ENCODE measurements around the gene TRIP10. TPM values are rescaled to one million over a fixed set of nuclear protein-coding genes. Genes with fewer than 3 reads are reported as not detected.

The TRIP10 gene
- total and polyA plus RNA-seq, 2 of the 4 experiments (the other 2 are of a cell fraction) = 39.1 to 47.0 TPM

GRCh38 chr19:6720369-6721137 is 18.9 kb upstream of the TRIP10 start, which contains the start of gene C3:
C3 (minus strand) TSS chr19:6720650; CDS start chr19:6720589, 61 bp downstream.
- ChIA-PET CTCF (interaction anchor here (1.1 kb wide), 1 partner anchor 16 kb away, joined by 5 read pairs; no protein-coding TSS in a partner anchor), POLR2A (ENCODE audit: unreplicated experiment) (no interaction called here)
- WGBS, 2 experiments (ENCODE audit: extremely low coverage in 2 of 2, insufficient read length in 1 of 2) = 90% methylated on average over 2 of the region's 4 CpGs; no CpG with 5 or more reads in 1 of the 2 experiments
- Histone ChIP-seq H2BK120ac (ENCODE audit: low read depth, low read length) (no peak within 1 kb of the TSS), H3K56ac (ENCODE audit: extremely low read depth, insufficient read depth, low read length) (no peak within 1 kb of the TSS), H2BK15ac (ENCODE audit: low read depth, low read length) (no peak within 1 kb of the TSS), H3K23ac (ENCODE audit: low read depth, low read length) (no peak within 1 kb of the TSS), H3K27me3 (ENCODE audit: control insufficient read depth, insufficient read depth, low read length) (no peaks in the 10 kb centered on the region), H2BK20ac (ENCODE audit: low read depth, low read length) (no peak within 1 kb of the TSS), H2AK9ac (replicated peaks; ENCODE audit: low read depth, low read length, poor library complexity) (no peak within 1 kb of the TSS), H3K27ac (ENCODE audit: insufficient read depth, low read length) (no peak within 1 kb of the TSS), H4K20me1 (ENCODE audit: insufficient read depth, low read length) (no peaks in the 10 kb centered on the region), H3K4me3 (ENCODE audit: insufficient read depth, low read depth, low read length) (no peak within 1 kb of the TSS), H3K9ac (ENCODE audit: low read depth, low read length) (peak within 1 kb of the TSS; percentile 21; the same call in 1 of the 2 replicates), H2AK5ac (ENCODE audit: low read depth, low read length) (no peak within 1 kb of the TSS), H3K4me1 (ENCODE audit: control insufficient read depth, insufficient read depth, low read length) (peaks cover 2% of the 10 kb centered on the region; the same call in 1 of the 2 replicates), H3K9me3 (ENCODE audit: control insufficient read depth, insufficient read depth, low read length) (no peaks in the 10 kb centered on the region), H2AFZ (replicated peaks; ENCODE audit: low read length, poor library complexity) (no peak within 1 kb of the TSS), H4K91ac (ENCODE audit: insufficient read depth, low read depth, low read length) (no peak within 1 kb of the TSS), H3K18ac (ENCODE audit: low read depth, low read length) (no peak within 1 kb of the TSS), H3K79me1 (ENCODE audit: low read depth in 1 of 2, low read length in 2 of 2) (no peaks in the 10 kb centered on the region), H3K14ac (replicated peaks; ENCODE audit: low read depth, low read length) (no peak within 1 kb of the TSS), H3K36me3 (ENCODE audit: control insufficient read depth, insufficient read depth, low read length) (peaks cover 4% of the 10 kb centered on the region; the same call in 1 of the 2 replicates), H2BK5ac (ENCODE audit: low read depth, low read length, poor library complexity, severe bottlenecking) (no peak within 1 kb of the TSS), H4K8ac (ENCODE audit: low read depth in 2 of 2, low read length in 2 of 2) (no peak within 1 kb of the TSS), H4K5ac (ENCODE audit: low read depth, low read length) (no peak within 1 kb of the TSS), H3K4me2 (ENCODE audit: low read depth, low read length) (no peak within 1 kb of the TSS), H3K9me1 (ENCODE audit: insufficient read depth, low read length) (no peaks in the 10 kb centered on the region), H3K4ac (ENCODE audit: low read depth, low read length) (no peak within 1 kb of the TSS)
- peak; percentile 26 for DNase-seq
- intact Hi-C loops (cut with micrococcal nuclease) = no loop called here
- TF ChIP-seq CHD1 (IDR thresholded peaks at IDR 0.05; ENCODE audit: low read depth, low read length) (no peak), RAD21 (IDR thresholded peaks at IDR 0.05; ENCODE audit: low read length) (no peak), POLR2A (IDR thresholded peaks at IDR 0.05; ENCODE audit: low read depth, low read length) (no peak), MAFK (IDR thresholded peaks at IDR 0.05; ENCODE audit: low read depth, low read length) (no peak)
- TF ChIP-seq, protein P1, sequence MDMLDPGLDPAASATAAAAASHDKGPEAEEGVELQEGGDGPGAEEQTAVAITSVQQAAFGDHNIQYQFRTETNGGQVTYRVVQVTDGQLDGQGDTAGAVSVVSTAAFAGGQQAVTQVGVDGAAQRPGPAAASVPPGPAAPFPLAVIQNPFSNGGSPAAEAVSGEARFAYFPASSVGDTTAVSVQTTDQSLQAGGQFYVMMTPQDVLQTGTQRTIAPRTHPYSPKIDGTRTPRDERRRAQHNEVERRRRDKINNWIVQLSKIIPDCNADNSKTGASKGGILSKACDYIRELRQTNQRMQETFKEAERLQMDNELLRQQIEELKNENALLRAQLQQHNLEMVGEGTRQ (IDR thresholded peaks at IDR 0.05; ENCODE audit: low read depth, low read length) = no peak
- dilution Hi-C loops (cut with HindIII; ENCODE audit: low sequenced_read_pairs, unreplicated experiment) = no loop called here
- in situ Hi-C loops (cut with MboI; ENCODE audit: low sequenced_read_pairs) = no loop called here
- peak; percentile 27 for ATAC-seq (ENCODE audit: low read depth)
- BruUV-seq (replicated peaks) = no TSS peak
